Stimulated activated naive B cell treated with anti-CD40 and anti-IgM and Interleukin-4, amounts not matched to agents 10 μg/mL and 1 μg/mL and 100 μg/mL, for 72 hours (primary cell): ENCODE results near the gene PI16.

Experiments used
- ATAC-seq, 2 donors: fragments of 150-1000 bp; cut with Tn5 transposase; replicated peaks; 2 replicates each; pipeline ENCODE4 v1.10.0; 2021; ENCODE audit warnings: moderate library complexity in 1 of 2
- DNase-seq: peaks from one replicate; pipeline ENCODE4 v3.0.0; 2021
- H3K27ac Mint-ChIP-seq: one replicate; pipeline ENCODE4 v1.8.0; 2022; ENCODE audit warnings: mild to moderate bottlenecking, mixed read lengths
- H3K27me3 Mint-ChIP-seq, 2 donors: one replicate each; pipeline ENCODE4 v1.8.0; 2022; ENCODE audit warnings: mixed read lengths in 2 of 2
- H3K36me3 Mint-ChIP-seq, 2 donors: one replicate each; pipeline ENCODE4 v1.8.0; 2022; ENCODE audit warnings: mixed read lengths in 2 of 2, mild to moderate bottlenecking in 1 of 2
- H3K4me1 Mint-ChIP-seq, 2 donors: one replicate each; pipeline ENCODE4 v1.8.0; 2022; ENCODE audit warnings: mixed read lengths in 2 of 2, mild to moderate bottlenecking in 1 of 2
- H3K4me3 Mint-ChIP-seq, 2 donors: one replicate each; pipeline ENCODE4 v1.8.0; 2022; ENCODE audit warnings: mild to moderate bottlenecking in 2 of 2, mixed read lengths in 2 of 2, moderate library complexity in 1 of 2
- H3K9me3 Mint-ChIP-seq, 2 donors: one replicate each; pipeline ENCODE4 v1.8.0; 2022; ENCODE audit warnings: mixed read lengths in 2 of 2, mild to moderate bottlenecking in 1 of 2

Gene PI16, protein sequence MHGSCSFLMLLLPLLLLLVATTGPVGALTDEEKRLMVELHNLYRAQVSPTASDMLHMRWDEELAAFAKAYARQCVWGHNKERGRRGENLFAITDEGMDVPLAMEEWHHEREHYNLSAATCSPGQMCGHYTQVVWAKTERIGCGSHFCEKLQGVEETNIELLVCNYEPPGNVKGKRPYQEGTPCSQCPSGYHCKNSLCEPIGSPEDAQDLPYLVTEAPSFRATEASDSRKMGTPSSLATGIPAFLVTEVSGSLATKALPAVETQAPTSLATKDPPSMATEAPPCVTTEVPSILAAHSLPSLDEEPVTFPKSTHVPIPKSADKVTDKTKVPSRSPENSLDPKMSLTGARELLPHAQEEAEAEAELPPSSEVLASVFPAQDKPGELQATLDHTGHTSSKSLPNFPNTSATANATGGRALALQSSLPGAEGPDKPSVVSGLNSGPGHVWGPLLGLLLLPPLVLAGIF

DNA sequence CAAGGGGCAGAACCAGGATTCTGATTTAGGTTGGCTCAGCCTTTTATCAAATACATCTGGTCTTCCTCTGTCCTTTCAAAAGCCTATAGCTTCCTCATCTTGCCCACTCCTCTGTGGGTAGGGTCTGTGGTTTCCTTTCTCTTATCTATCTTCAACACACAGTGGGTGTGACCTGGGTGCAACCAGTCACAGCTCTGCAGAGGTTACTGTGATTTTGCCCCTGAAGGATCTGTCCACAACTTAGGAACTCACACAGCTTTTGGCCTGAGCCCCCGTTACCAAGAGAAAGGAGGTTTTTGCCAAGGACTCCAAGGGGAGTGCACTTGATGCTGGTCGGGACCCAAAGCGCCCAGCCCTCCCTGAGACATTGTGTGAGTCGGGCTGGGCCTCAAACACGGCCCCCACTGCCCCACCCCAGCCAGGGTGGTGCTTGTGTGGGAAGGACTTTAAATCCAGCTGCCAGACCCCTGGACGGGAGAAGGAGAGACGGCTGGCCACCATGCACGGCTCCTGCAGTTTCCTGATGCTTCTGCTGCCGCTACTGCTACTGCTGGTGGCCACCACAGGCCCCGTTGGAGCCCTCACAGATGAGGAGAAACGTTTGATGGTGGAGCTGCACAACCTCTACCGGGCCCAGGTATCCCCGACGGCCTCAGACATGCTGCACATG, at the start of gene PI16:
PI16 (plus strand) TSS at position 477 of the 670 bp plus-strand sequence; CDS start at position 500, 23 bp downstream.
- H3K4me3 Mint-ChIP-seq, result peak within 1 kb of the TSS in 1 of 2 donors; percentile 35

DNA sequence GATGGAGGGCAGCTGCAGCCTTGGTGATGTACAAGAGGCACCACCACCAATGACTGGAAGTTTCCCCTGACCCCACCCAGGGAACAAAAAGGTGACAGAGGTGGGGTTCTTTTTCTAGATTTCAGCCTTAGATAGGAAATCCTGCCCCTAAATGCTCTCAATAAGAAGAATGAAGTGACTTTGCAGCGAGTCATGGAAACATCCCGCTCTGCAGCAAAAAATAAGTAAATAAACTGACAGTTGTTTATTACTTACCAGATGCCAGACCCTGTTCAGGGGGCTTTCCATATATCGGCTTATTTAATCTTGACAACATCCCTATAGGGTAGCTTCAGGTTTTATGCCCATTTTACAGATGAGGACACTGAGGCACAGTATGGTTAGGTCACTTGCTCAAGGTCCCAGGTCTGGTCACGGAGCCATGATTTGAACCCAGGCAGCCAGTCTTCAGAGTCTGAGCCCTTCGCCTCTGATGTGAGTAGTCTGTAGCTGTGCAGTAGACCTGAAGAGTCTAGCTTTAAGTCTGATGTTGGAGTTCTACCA, 49.6 kb upstream of the PI16 start:
- Mint-ChIP-seq H3K4me3 (no peak overlapping the region), H3K9me3 (no peaks in the 10 kb centered on the region), H3K4me1 (peaks cover 0 to 4% of the 10 kb centered on the region in 2 donors), H3K27ac (no peak overlapping the region), H3K27me3 (no peaks in the 10 kb centered on the region), H3K36me3 (peaks cover 34 to 54% of the 10 kb centered on the region in 2 donors)
- DNase-seq, result no peak
- ATAC-seq, result no peak

More for the DNA sequence above, at the start of gene PI16:
- Mint-ChIP-seq H3K27ac (no peak within 1 kb of the TSS), H3K36me3 (no peaks in the 10 kb centered on the region), H3K4me1 (peaks cover 24 to 29% of the 10 kb centered on the region in 2 donors), H3K27me3 (no peaks in the 10 kb centered on the region), H3K9me3 (no peaks in the 10 kb centered on the region)
- ATAC-seq (peak; percentile 53 to 54), DNase-seq (no peak)

DNA sequence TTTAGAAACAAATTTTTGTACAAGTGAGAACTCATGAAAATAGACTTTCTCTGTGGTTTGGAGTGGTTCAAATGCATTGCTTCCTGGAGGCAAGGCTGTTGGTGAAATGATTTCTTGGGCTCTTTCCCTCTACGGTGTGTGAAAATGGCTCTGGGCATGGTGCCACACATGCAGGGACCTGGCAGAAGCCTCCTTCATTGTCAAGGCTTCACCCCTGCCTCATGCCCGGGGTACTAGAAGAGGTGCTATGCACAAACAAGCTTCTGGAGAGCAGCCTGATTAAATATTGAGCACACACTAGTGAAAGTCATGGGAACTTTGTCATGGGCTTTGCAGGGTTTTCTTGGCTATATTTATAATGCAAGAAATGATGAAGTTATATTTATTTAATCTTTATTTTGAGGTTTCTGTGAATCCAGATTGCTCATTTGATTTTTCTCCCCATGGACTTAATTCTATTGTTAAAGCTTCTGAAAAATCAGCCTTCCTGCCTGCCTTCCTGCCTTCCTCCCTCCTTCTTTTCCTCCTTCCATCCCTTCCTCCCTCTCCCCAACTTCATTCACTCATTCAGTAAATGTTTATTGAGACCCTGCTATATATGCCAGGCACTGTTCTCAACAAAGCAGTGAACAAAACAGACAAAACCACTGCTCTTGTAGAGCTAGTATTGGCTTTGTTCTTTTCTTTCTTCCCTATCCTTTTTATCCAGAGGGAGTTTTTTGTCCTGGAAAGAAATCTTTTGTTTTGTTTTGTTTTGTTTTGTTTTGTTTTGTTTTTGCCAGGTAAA, 47.8 kb upstream of the PI16 start:
- ATAC-seq (no peak), DNase-seq (no peak)
- H3K9me3 Mint-ChIP-seq, result no peaks in the 10 kb centered on the region
- H3K27me3 Mint-ChIP-seq, result no peaks in the 10 kb centered on the region
- no peak overlapping the region for H3K27ac Mint-ChIP-seq
- H3K4me1 Mint-ChIP-seq, result peaks cover 3 to 6% of the 10 kb centered on the region in 2 donors
- peaks cover 35 to 56% of the 10 kb centered on the region in 2 donors for H3K36me3 Mint-ChIP-seq
- H3K4me3 Mint-ChIP-seq, result no peak overlapping the region

DNA sequence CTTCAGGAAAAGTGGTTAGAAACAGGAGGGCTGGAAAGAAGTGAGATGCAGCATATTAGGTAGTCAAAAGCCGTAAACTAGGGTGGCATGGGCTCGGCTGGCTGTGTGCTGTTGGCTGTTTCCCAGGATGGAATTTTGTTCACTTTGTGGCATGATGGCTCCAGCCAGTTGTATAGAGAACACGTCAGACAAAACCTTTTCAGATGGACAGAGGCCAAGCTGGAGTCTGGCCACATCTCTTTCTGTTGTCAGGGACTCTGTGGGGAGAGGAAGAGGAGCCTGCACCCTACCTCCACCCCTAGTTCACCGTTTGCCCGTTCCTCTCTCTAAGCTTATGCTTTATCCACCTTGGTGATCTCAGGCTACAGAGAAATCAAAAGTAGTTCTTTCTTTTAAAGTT, 46.8 kb upstream of the PI16 start:
- DNase-seq (no peak), ATAC-seq (no peak)
- Mint-ChIP-seq H3K27me3 (no peaks in the 10 kb centered on the region), H3K27ac (peak overlapping the region; percentile 27), H3K36me3 (peaks cover 37 to 57% of the 10 kb centered on the region in 2 donors), H3K4me1 (peaks cover 13 to 15% of the 10 kb centered on the region in 2 donors), H3K4me3 (no peak overlapping the region), H3K9me3 (no peaks in the 10 kb centered on the region)

DNA sequence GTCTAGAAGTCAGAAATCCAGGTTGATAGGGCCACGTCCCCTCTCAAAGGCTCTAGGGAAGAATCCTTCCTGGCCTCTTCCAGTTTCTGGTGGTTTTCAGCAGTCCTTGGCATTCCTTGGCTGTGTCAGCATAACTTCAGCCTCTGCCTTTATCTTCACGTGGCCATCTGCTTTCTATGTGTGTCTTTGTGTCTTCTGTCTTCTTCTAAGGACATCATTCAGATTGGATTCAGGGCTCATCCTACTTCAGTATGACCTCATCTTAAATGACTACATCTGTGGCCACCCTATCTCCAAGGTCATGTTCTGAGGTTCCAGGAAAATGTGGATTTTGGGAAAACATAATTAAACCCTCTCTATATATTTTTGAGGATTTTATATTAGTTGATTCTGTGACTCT, 45.8 kb upstream of the PI16 start:
- ATAC-seq, result no peak
- Mint-ChIP-seq H3K4me3 (no peak overlapping the region), H3K9me3 (no peaks in the 10 kb centered on the region), H3K27ac (no peak overlapping the region), H3K36me3 (peaks cover 35 to 56% of the 10 kb centered on the region in 2 donors), H3K4me1 (peaks cover 17 to 21% of the 10 kb centered on the region in 2 donors), H3K27me3 (no peaks in the 10 kb centered on the region)
- DNase-seq, result no peak

DNA sequence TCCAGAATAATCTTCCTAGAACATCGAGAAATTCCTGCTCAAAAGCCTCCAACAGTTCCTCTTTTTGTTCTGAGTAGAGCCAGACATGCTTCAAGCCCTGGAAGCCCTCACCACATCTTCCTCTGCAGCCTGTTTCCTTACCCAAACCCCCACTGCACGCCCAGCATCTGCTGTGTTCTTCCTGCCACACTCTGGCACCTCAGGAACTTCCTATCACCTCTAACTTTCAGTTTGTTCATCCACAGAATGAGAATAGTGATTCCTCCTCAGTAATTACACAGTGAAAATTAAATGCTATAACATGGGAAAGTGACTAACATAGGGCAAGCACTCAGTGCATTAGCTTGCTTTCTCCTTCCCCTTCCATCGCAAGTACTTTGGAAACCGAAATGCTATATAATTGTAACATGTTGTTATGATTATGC, 42.5 kb upstream of the PI16 start:
- Mint-ChIP-seq H3K27me3 (no peaks in the 10 kb centered on the region), H3K36me3 (peaks cover 29 to 49% of the 10 kb centered on the region in 2 donors), H3K4me1 (peaks cover 20 to 28% of the 10 kb centered on the region in 2 donors), H3K4me3 (peak overlapping the region; percentile 33 to 37), H3K9me3 (no peaks in the 10 kb centered on the region), H3K27ac (peak overlapping the region; percentile 80)
- ATAC-seq (peak; percentile 41 to 43), DNase-seq (no peak)

DNA sequence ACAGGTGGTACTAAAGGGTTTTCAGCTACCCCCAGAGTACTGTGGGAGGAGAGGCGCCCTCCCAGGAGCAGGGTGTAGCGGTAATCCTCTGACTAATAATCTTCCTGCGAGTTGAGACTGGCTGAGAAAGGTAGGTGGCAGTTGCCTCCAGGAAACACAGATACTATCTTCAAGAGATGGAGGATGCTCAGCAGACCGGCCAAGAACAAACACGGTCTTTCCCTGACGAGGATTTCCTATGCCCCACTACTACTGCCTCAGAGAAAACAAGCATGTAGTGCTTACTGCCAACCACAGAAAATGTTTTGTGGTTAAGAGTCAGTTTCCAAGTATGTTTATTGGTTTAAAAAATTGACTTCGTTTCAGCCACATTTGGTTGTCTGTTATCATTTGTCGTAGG, 42.0 kb upstream of the PI16 start:
- ATAC-seq (peak; percentile 91 to 94), DNase-seq (peak; percentile 39)
- no peaks in the 10 kb centered on the region for H3K9me3 Mint-ChIP-seq
- H3K27ac Mint-ChIP-seq, result peak overlapping the region; percentile 62
- H3K27me3 Mint-ChIP-seq, result no peaks in the 10 kb centered on the region
- H3K4me1 Mint-ChIP-seq, result peaks cover 20 to 28% of the 10 kb centered on the region in 2 donors
- H3K4me3 Mint-ChIP-seq, result peak overlapping the region in 1 of 2 donors; percentile 37
- H3K36me3 Mint-ChIP-seq, result peaks cover 28 to 47% of the 10 kb centered on the region in 2 donors

DNA sequence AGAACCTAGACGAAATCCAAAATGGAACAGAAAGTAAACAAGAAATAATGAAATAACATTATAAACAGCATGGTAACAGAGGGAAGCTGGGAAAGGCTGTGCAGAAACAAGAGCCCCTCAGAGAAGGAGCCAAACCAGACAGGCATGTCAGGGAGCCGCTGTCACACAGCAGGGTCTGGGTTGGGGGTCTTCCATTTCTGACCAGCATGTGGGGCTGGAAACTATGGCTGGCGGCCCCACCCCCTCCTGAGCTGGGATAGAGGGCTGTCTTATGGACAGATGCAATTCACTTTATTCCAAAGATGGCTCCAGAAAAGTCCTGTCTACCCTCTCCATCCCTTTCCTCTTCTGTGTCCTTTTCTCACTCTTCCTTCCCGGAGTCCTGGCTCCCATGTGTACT, 41.5 kb upstream of the PI16 start:
- Mint-ChIP-seq H3K27ac (peak overlapping the region; percentile 62), H3K4me1 (peaks cover 17 to 28% of the 10 kb centered on the region in 2 donors), H3K4me3 (no peak overlapping the region), H3K27me3 (no peaks in the 10 kb centered on the region), H3K9me3 (no peaks in the 10 kb centered on the region), H3K36me3 (peaks cover 25 to 42% of the 10 kb centered on the region in 2 donors)
- no peak for DNase-seq
- ATAC-seq, result peak in 1 of 2 donors; percentile 4

DNA sequence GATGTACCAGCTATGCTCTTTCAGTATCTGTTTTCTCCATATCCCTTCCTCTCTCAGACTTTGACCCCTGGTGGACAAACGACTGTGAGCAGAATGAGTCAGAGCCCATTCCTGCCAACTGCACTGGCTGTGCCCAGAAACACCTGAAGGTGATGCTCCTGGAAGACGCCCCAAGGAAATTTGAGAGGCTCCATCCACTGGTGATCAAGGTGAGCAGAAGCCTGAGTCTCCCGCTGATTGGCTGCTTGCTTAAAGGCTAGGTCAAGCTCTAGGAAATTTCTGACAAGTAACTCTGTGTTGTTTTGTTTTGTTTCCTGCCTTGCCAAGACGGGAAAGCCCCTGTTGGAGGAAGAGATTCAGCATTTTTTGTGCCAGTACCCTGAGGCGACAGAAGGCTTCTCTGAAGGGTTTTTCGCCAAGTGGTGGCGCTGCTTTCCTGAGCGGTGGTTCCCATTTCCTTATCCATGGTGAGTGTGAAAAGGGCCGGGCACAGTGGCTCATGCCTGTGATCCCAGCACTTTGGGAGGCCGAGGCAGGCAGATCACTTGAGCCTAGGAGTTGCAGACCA, 40.2 kb upstream of the PI16 start:
- Mint-ChIP-seq H3K9me3 (no peaks in the 10 kb centered on the region), H3K4me3 (no peak overlapping the region)
- DNase-seq, result no peak

DNA sequence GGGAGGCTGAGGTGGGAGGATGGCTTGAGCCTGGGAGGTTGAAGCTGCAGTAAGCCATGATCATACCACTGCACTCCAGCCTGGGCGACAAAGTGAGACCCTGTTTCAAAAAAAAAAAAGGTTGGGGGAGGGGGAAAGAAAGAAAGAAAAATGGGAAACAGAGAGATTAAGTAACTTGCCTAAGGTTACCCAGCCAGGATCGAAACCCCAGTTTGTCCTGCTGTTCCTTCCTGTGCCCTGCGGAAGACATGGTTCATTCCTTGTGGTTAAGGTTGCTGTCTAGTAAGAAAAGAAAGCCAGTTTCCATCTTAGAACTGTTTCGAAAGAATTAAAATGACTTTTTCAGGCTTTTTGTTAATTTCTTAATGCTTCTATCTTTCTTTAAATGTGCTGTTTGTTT, 38.9 kb upstream of the PI16 start:
- DNase-seq, result no peak
- H3K27me3 Mint-ChIP-seq, result no peaks in the 10 kb centered on the region
- peaks cover 27 to 40% of the 10 kb centered on the region in 2 donors for H3K36me3 Mint-ChIP-seq
- no peak for ATAC-seq
- no peak overlapping the region for H3K27ac Mint-ChIP-seq
- H3K4me3 Mint-ChIP-seq, result no peak overlapping the region
- H3K4me1 Mint-ChIP-seq, result peaks cover 16 to 28% of the 10 kb centered on the region in 2 donors
- no peaks in the 10 kb centered on the region for H3K9me3 Mint-ChIP-seq

More for the DNA sequence above, 40.2 kb upstream of the PI16 start:
- ATAC-seq, result no peak
- peaks cover 16 to 28% of the 10 kb centered on the region in 2 donors for H3K4me1 Mint-ChIP-seq
- H3K36me3 Mint-ChIP-seq, result peaks cover 25 to 36% of the 10 kb centered on the region in 2 donors
- no peaks in the 10 kb centered on the region for H3K27me3 Mint-ChIP-seq
- H3K27ac Mint-ChIP-seq, result no peak overlapping the region

DNA sequence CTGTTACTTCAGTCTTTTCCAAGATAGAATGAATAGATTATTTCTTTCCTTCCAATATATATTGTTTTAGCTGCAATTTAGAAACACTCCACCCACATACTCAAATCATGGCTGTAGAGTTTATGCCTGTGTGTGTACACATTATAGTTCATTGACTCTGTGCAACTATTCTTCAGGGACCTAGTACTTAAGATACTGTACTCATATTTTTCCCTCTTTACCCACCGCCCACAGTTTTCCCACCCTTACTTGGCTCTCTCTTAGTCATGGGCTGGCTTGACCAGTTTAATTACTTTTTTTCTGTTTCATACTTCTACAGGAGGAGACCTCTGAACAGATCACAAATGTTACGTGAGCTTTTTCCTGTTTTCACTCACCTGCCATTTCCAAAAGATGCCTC, 38.4 kb upstream of the PI16 start:
- peaks cover 27 to 44% of the 10 kb centered on the region in 2 donors for H3K36me3 Mint-ChIP-seq
- no peak for ATAC-seq
- H3K27ac Mint-ChIP-seq, result no peak overlapping the region

DNA sequence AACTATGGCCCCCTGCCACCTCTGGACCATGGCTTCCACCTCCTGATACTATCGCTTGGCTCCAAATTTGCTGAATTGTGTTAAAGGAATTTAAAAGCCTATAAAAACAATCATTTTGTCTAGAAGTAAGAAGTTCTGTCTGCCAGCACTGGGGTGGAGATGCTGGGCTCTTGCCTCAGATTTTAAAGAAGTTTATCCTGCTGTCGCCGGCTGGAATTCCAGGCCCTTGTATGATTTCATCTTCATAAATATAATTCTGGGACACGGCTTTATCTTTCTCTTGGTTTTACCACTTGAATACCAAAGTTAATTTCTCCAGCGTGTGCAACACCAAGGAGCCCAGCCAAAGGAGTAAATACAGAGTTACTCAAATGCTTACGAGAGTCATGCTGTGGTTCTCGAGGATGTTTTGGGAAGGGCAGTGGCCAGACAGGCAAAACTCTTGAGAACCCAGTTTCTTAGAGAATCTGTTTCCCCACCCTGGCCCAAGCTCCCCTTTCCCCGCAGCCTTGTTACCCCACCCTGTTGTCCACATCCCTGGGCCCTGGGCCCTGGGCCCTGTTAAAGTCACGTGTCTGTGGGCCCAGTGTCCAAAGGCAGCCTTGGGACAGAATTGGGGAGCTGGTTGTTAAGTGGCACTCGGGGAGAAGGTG, 36.9 kb upstream of the PI16 start:
- ATAC-seq (no peak), DNase-seq (no peak)
- H3K9me3 Mint-ChIP-seq, result no peaks in the 10 kb centered on the region
- H3K4me1 Mint-ChIP-seq, result peaks cover 4 to 16% of the 10 kb centered on the region in 2 donors
- peaks cover 17 to 36% of the 10 kb centered on the region in 2 donors for H3K36me3 Mint-ChIP-seq
- H3K27me3 Mint-ChIP-seq, result no peaks in the 10 kb centered on the region
- H3K4me3 Mint-ChIP-seq, result no peak overlapping the region
- no peak overlapping the region for H3K27ac Mint-ChIP-seq

More for the DNA sequence above, 38.4 kb upstream of the PI16 start:
- no peaks in the 10 kb centered on the region for H3K27me3 Mint-ChIP-seq
- no peak overlapping the region for H3K4me3 Mint-ChIP-seq
- H3K4me1 Mint-ChIP-seq, result peaks cover 16 to 28% of the 10 kb centered on the region in 2 donors
- no peaks in the 10 kb centered on the region for H3K9me3 Mint-ChIP-seq
- no peak for DNase-seq

DNA sequence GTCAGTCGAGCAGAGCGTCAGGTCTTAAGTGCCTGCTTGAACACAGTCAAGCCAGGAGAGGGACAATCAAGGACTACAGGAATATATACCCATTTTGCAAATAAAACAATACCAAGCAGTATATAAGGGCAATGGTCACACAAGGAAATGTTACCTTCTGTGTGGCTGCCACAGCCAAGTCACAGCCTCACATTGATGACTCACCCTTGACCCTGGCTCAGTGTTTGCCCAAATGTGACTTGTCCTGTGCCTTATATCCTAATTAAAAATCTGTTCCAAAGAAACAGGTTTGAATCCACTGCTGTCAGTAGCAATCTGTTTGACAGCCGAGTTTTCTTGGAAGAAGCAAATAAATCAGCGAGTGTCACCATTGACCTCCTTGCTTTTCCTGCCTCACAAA, 34.5 kb upstream of the PI16 start:
- no peak for DNase-seq
- peaks cover 10 to 43% of the 10 kb centered on the region in 2 donors for H3K36me3 Mint-ChIP-seq
- H3K27me3 Mint-ChIP-seq, result no peaks in the 10 kb centered on the region
- no peak for ATAC-seq
- H3K27ac Mint-ChIP-seq, result no peak overlapping the region
- H3K4me3 Mint-ChIP-seq, result no peak overlapping the region
- H3K4me1 Mint-ChIP-seq, result peaks cover 0 to 6% of the 10 kb centered on the region in 2 donors
- no peaks in the 10 kb centered on the region for H3K9me3 Mint-ChIP-seq
